Uterus (tissue), 2 donors: ENCODE measurements around the gene MAMDC4.

ENCODE experiments used
- POLR2A ChIP-seq, 2 donors: fragments of 450-650 bp; IDR thresholded peaks; one replicate each; pipeline ENCODE4 v1.6.1; 2016; ENCODE audit warnings: antibody characterized with exemption in 2 of 2, mild to moderate bottlenecking in 1 of 2, moderate library complexity in 1 of 2
- TF ChIP-seq, protein P1 (sequence below), 4 experiments: fragments of 200-600 bp in 2 of 4; fragments of 450-650 bp in 2 of 4; sonication (generic) in 2 of 4; IDR thresholded peaks; one replicate each; pipeline ENCODE4 v1.5.1; 2016 to 2019; ENCODE audit warnings: antibody characterized with exemption in 4 of 4, mild to moderate bottlenecking in 2 of 4, moderate library complexity in 1 of 4

DNA sequence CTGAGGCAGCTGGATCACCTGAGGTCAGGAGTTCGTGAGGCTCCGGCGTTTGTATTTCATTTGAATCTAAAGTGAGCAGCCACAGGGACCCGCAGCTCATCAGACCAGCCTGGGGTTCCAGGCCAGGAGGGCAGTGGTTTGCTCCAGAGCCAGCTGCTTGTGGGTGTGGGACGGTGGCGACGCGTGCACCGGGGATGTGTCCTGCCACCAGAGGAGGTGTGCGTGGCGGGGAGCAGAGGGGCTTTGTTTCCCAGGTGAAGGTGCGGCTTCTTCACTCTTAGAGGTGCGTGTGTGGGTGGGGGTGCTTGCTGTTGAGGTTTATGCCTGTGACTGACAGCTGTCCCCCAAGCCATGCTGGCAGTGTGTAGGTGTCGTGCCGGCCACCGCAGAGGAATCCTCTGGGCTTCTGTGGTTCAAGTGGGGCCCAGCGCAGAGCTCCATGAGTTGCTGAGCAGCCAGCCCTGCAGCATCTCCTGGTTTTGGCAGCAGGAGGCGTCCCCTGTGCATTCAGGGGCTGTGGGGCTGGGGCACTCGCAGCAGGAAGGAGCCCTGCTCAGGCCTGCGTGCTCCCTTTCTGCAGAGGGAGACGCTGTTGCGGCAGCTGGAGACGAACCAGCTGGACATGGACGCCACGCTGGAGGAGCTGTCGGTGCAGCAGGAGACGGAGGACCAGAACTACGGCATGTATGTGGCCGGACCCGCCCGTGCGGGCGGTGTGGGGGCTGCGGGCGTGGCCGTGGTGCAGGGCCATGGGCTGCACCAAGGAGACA is 16.8 kb upstream of the MAMDC4 start:
- TF ChIP-seq POLR2A (IDR thresholded peaks at IDR 0.05) = no peak
- TF ChIP-seq, protein P1, sequence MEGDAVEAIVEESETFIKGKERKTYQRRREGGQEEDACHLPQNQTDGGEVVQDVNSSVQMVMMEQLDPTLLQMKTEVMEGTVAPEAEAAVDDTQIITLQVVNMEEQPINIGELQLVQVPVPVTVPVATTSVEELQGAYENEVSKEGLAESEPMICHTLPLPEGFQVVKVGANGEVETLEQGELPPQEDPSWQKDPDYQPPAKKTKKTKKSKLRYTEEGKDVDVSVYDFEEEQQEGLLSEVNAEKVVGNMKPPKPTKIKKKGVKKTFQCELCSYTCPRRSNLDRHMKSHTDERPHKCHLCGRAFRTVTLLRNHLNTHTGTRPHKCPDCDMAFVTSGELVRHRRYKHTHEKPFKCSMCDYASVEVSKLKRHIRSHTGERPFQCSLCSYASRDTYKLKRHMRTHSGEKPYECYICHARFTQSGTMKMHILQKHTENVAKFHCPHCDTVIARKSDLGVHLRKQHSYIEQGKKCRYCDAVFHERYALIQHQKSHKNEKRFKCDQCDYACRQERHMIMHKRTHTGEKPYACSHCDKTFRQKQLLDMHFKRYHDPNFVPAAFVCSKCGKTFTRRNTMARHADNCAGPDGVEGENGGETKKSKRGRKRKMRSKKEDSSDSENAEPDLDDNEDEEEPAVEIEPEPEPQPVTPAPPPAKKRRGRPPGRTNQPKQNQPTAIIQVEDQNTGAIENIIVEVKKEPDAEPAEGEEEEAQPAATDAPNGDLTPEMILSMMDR (IDR thresholded peaks at IDR 0.05) = no peak
